OCI-M1 (cell line): Measurements from ENCODE around the gene AWAT2.

ENCODE experiments used
- DNase-seq: peaks from one replicate; lab custom pipeline; 2025; lab: John Stamatoyannopoulos, UW

Gene AWAT2, protein sequence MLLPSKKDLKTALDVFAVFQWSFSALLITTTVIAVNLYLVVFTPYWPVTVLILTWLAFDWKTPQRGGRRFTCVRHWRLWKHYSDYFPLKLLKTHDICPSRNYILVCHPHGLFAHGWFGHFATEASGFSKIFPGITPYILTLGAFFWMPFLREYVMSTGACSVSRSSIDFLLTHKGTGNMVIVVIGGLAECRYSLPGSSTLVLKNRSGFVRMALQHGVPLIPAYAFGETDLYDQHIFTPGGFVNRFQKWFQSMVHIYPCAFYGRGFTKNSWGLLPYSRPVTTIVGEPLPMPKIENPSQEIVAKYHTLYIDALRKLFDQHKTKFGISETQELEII

DNA sequence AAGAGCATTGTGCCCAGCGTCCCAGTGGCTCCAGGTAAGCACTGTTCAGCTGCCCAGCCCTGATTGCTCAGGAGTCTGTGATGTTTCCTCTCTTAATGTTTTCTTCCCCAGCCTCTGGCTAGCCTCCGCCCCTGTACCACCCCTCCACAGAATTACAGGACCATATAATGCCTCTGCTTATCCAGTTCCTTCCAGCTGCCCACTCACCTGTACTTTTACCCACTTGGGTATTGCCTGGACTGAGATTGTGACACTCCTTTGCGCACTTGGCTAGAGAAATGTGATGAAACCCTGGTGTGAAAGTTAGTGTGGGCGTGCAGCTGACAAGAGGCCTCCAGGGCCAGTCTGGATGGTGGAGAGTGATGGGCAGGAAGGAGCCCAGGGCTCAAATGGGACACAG is at the start of gene AWAT2:
TSS of gene AWAT2 (minus strand) at position 14 of the 400 bp plus-strand sequence. CDS start at position 8, 6 bp downstream.
- no peak for DNase-seq

GRCh38 chrX:70096052-70096451 is 46.3 kb upstream of the AWAT2 start:
- DNase-seq: peak; percentile 12

GRCh38 chrX:70092247-70092646 is 42.5 kb upstream of the AWAT2 start:
- DNase-seq: no peak

- no peak for DNase-seq
Measured at GRCh38 chrX:70089604-70090297, 40.0 kb upstream of the AWAT2 start.

DNA sequence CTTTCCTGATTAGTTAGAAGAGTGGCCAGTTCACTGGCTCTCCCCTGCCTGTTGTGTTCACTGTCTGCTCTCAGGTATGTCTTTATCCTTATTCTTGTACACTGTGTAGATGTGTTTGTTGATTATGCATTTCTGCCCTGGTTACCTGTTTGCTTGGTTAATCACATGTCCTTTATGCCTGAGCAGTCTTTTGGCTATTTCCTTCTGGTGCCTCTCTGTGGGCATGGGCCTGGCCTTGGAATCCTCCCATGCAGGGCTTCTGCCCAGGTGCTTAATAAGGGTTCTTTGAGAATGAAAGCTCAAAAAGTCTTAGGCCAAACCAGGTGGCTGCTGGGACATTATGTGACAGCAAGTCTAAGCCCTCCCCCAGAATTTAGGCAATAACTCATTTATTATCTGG is 39.0 kb upstream of the AWAT2 start:
- no peak for DNase-seq

DNA sequence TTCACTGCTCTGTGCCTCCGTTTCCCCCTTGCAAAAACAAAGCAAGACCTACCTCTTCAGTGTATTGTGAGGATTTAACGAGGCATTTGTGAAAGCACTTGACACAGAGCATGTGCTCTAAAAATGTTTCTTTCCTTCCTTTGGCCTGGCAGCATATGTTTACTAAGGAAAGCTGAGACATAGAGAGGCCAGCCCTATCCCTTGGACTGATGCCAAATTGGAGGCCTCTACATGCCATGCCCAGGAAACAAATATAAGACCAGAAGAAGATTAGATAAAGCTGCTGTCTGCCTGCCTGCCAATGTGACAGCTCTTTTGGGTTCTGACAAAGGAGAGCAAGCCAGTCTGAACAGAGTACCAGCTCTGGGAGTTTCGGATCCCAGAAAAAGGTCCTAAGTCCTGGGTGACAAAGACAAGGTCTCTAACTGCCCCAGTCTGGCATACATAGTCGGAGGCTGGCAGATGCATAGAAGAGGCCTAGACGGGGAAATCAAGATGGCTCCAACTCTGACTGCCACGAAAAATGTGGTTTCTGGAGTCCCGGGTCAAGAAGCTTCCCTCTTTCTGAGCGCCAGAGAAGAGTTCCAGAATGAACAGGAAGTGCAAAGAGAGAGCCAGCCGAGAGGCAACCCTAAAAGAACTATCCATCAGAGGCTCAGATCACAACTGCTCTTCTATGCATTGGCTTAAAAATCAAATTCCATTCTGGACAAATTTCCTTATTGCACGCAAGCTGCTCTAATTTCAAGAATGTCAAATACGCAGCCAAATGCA is 38.3 kb upstream of the AWAT2 start:
- peak; percentile 1 for DNase-seq

DNA sequence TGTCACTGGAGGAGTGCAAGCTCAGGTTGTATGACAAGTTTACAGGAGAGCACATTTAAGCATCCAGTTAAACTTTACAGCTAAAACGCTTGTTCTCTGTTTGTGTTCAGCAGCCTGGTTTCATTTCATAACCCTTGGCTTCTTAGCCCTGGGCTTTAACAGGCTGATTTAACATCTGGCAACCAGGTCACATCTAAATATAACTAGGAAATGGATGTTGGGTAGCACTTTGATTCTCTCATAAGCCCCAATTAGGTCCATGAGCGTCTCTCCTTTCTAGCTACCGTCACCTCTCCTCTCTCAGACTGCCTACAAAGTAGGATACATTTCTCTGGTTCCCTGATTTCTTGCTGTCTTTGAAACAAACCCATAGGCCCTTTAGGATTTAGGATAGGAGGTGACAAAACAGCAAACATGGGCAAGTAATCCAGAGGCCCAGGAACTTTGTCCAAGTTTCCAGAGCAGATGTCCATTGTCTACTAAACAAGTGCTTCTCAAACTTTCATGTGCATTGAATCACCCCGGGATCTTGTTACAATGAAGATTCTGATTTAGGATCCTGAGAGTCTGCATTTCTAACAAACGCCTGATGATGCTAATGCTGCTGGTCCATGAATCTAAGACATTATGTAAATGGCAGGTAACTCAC is 35.0 kb upstream of the AWAT2 start:
- DNase-seq: no peak

GRCh38 chrX:70082723-70083122 is 33.0 kb upstream of the AWAT2 start:
- no peak for DNase-seq

DNA sequence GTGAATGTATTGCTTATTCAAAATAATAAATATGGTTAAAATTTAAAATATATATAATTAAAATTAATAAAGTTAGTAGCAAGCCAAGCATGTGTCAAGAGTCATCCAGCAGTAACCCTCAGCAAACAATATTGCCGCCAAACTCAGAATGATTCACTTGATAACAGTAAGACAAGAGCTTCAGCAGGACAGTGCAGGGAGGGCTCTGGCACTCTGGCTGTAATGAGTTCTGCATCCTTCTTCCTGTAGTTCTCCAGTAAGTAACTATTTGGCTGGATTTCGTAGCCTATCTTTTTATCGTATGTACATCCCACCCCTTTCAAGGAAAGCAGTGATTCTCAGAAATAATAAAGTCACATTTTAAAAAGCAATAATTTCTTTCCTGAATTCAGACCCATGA is 30.1 kb upstream of the AWAT2 start:
- no peak for DNase-seq

- no peak for DNase-seq
Measured at GRCh38 chrX:70079297-70079696, 29.6 kb upstream of the AWAT2 start.

- no peak for DNase-seq
Measured at GRCh38 chrX:70066646-70067045, 16.9 kb upstream of the AWAT2 start.

- no peak for DNase-seq
Measured at GRCh38 chrX:70062961-70063550, 13.3 kb upstream of the AWAT2 start.

GRCh38 chrX:70062076-70062475 is 12.3 kb upstream of the AWAT2 start, which contains the start of gene OTUD6A:
Gene OTUD6A, plus strand, starts transcription at chrX:70062457. Its CDS starts 68 bp downstream, at chrX:70062525.
- no peak for DNase-seq

GRCh38 chrX:70054391-70054790 is 4.7 kb upstream of the AWAT2 start:
- DNase-seq: no peak

DNA sequence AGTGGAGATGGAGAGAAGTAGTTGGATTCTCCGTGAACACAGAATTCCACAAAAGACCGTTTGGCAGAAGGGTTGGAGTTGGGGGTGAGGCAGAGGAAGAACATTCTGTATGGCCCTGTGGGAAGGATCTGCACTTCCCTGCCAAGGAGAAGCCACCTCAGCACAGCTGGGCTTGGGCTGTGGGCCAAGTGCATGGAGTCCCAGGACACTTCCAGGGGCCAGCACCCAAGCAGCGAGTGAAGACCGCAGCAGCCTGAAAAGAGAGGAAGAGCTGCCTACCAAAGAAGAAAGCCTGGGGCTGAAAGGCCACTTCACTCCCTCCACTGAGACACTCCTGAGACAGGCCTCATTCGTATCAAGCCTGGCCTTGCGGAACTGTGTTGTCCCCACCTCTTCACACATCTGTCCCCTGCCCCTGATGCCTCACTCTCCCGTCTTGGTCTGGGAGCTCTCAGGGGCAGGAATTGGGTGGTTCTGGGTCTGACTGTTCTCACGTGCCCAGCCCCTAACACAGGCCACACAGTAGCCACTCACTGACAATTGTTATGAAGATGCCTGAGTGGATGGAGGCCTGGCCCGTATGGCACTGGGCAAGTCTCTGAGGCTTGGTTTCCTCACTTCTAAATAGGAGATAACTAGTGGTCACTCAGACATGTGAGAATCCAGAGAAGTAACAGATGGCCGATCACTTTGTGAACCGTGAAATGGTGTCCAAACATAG is 3.3 kb upstream of the AWAT2 start:
- no peak for DNase-seq

DNA sequence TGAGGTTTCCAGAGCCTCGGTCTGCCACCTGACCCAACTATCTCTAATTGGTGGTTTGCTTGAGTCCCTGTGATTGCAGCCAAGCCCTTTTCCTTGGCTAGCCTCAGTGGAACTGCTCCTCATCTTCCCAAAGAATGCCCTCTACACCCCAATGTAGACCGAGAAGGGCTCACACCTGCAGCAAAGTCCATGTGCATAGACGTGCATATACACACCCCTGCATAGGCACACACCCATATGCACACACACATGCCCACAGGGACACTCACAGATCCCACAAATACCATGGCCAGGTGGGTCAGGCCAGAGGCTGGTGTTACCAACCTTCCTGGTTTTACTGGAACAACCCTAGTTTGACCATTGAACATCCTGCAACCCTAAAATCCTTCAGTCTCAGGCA is 332 bp downstream of the AWAT2 start:
- DNase-seq: no peak

DNA sequence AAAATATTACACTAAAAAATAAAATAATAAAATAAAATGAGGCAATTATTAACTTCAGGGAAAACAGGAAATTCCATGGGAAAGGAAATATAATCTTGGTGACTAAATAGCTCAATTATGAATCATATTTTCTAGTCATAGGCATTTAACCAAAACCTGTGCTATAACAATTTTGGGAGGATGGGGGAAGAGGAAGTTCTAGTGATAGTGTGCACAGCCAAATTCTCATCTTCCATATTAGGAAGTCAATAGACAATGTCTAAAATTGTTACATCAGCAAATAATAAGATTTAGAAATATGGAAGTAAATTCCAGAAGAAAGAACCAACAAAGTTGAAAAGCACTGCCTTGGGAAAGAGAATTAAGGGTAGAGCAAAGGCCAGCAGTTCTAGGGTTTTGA is 2.8 kb downstream of the AWAT2 start:
- peak; percentile 3 for DNase-seq

- DNase-seq: no peak
Measured at GRCh38 chrX:70044541-70045245, 5.0 kb downstream of the AWAT2 start.

DNA sequence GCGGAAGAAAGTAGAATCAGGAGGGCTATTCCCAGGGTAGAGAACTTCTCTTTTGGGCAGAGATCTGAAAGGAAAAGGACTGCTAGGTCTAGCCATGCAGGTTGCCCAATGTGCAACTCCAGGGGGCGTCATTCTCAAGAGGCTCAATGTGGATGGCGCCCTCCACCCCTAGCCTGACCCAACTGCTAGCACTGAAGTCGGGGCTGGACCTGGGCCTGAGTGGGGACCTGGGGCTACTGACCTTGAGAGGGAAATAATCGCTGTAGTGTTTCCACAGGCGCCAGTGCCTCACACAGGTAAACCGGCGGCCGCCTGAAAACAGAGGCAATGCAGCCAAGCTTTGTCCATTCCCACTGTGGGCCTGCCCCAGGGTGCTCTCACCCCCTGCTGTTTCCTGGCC is 6.1 kb downstream of the AWAT2 start:
- DNase-seq: no peak
